K562 (cell line): ENCODE results near the gene VPS33B.

Source experiments
- BMI1 ChIP-seq: fragments of 150-350 bp; IDR thresholded peaks from 2 replicates; pipeline ENCODE4 v1.6.1; 2014; ENCODE audit warnings: low read length
- EZH2 ChIP-seq: IDR thresholded peaks from 2 replicates; pipeline ENCODE4 v1.6.1; 2012; ENCODE audit warnings: low read depth, mild to moderate bottlenecking, inconsistent platforms, low read length, borderline replicate concordance
- KDM1A ChIP-seq, 2 experiments: fragments of 450-650 bp; IDR thresholded peaks; 2 replicates each; pipeline ENCODE4 v1.6.1; 2016; ENCODE audit warnings: mild to moderate bottlenecking in 2 of 2
- SNRNP70 ChIP-seq: fragments of 200-400 bp; formaldehyde crosslinking; optimal IDR thresholded peaks from 2 replicates; pipeline ENCODE3; 2017; ENCODE audit warnings: low read depth, low read length
- ZNF217 ChIP-seq: sonication (generic); formaldehyde crosslinking; IDR thresholded peaks from 2 replicates; pipeline ENCODE4 v1.8.0; 2022; ENCODE audit warnings: mild to moderate bottlenecking, missing genetic modification reagents
- TF ChIP-seq, protein P1 (sequence below), 3 experiments: IDR thresholded peaks in 2 of 3; conservative IDR thresholded peaks in 1 of 3; 2 replicates each; pipeline ENCODE4 v1.5.1; 2011 to 2012; ENCODE audit warnings: low read length in 3 of 3, mild to moderate bottlenecking in 3 of 3, control low read depth in 2 of 3, improper control_type of control experiment in 1 of 3, inconsistent platforms in 1 of 3, low read depth in 1 of 3, mixed read lengths in 1 of 3, moderate library complexity in 1 of 3; ENCODE audit not compliant: insufficient read depth in 2 of 3
- TF ChIP-seq, protein P2 (sequence below): fragments of 450-650 bp; IDR thresholded peaks from 2 replicates; pipeline ENCODE4 v1.7.1; 2018; ENCODE audit warnings: mild to moderate bottlenecking, low read depth; ENCODE audit not compliant: partially characterized antibody
- TF ChIP-seq, protein P3 (sequence below), 2 experiments: fragments of 450-650 bp in 1 of 2; sonication (generic) in 1 of 2; formaldehyde crosslinking in 1 of 2; IDR thresholded peaks; 2 replicates each; pipeline versions ENCODE4 v1.7.1 to v1.9.0; 2016 to 2022; ENCODE audit warnings: inconsistent platforms in 1 of 2, mild to moderate bottlenecking in 1 of 2, missing genetic modification reagents in 1 of 2

GRCh38 chr15:90959028-90959595 lies 63.3 kb downstream of the VPS33B start:
- TF ChIP-seq EZH2 (no peak), KDM1A (IDR thresholded peaks at IDR 0.05) (no peak), SNRNP70 (no peak), ZNF217 (CRISPR knock-in tag) (no peak), BMI1 (no peak)
- TF ChIP-seq, protein P1, sequence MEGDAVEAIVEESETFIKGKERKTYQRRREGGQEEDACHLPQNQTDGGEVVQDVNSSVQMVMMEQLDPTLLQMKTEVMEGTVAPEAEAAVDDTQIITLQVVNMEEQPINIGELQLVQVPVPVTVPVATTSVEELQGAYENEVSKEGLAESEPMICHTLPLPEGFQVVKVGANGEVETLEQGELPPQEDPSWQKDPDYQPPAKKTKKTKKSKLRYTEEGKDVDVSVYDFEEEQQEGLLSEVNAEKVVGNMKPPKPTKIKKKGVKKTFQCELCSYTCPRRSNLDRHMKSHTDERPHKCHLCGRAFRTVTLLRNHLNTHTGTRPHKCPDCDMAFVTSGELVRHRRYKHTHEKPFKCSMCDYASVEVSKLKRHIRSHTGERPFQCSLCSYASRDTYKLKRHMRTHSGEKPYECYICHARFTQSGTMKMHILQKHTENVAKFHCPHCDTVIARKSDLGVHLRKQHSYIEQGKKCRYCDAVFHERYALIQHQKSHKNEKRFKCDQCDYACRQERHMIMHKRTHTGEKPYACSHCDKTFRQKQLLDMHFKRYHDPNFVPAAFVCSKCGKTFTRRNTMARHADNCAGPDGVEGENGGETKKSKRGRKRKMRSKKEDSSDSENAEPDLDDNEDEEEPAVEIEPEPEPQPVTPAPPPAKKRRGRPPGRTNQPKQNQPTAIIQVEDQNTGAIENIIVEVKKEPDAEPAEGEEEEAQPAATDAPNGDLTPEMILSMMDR (IDR thresholded peaks at IDR 0.05 in 2 of 3, conservative IDR thresholded peaks at IDR 0.05 in 1 of 3; ENCODE audit: insufficient read depth in 2 of 3, low read depth in 1 of 3, low read length in 3 of 3): no peak
- TF ChIP-seq, protein P2, sequence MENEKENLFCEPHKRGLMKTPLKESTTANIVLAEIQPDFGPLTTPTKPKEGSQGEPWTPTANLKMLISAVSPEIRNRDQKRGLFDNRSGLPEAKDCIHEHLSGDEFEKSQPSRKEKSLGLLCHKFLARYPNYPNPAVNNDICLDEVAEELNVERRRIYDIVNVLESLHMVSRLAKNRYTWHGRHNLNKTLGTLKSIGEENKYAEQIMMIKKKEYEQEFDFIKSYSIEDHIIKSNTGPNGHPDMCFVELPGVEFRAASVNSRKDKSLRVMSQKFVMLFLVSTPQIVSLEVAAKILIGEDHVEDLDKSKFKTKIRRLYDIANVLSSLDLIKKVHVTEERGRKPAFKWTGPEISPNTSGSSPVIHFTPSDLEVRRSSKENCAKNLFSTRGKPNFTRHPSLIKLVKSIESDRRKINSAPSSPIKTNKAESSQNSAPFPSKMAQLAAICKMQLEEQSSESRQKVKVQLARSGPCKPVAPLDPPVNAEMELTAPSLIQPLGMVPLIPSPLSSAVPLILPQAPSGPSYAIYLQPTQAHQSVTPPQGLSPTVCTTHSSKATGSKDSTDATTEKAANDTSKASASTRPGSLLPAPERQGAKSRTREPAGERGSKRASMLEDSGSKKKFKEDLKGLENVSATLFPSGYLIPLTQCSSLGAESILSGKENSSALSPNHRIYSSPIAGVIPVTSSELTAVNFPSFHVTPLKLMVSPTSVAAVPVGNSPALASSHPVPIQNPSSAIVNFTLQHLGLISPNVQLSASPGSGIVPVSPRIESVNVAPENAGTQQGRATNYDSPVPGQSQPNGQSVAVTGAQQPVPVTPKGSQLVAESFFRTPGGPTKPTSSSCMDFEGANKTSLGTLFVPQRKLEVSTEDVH: no peak
- TF ChIP-seq, protein P3, sequence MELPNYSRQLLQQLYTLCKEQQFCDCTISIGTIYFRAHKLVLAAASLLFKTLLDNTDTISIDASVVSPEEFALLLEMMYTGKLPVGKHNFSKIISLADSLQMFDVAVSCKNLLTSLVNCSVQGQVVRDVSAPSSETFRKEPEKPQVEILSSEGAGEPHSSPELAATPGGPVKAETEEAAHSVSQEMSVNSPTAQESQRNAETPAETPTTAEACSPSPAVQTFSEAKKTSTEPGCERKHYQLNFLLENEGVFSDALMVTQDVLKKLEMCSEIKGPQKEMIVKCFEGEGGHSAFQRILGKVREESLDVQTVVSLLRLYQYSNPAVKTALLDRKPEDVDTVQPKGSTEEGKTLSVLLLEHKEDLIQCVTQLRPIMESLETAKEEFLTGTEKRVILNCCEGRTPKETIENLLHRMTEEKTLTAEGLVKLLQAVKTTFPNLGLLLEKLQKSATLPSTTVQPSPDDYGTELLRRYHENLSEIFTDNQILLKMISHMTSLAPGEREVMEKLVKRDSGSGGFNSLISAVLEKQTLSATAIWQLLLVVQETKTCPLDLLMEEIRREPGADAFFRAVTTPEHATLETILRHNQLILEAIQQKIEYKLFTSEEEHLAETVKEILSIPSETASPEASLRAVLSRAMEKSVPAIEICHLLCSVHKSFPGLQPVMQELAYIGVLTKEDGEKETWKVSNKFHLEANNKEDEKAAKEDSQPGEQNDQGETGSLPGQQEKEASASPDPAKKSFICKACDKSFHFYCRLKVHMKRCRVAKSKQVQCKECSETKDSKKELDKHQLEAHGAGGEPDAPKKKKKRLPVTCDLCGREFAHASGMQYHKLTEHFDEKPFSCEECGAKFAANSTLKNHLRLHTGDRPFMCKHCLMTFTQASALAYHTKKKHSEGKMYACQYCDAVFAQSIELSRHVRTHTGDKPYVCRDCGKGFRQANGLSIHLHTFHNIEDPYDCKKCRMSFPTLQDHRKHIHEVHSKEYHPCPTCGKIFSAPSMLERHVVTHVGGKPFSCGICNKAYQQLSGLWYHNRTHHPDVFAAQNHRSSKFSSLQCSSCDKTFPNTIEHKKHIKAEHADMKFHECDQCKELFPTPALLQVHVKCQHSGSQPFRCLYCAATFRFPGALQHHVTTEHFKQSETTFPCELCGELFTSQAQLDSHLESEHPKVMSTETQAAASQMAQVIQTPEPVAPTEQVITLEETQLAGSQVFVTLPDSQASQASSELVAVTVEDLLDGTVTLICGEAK (IDR thresholded peaks at IDR 0.05): no peak
- TF ChIP-seq, protein P3 (CRISPR knock-in tag; IDR thresholded peaks at IDR 0.05): no peak
